Measurements from ENCODE around the gene TEX38. TPM values are rescaled to one million over a fixed set of nuclear protein-coding genes. Genes with fewer than 3 reads are reported as not detected.

Gene TEX38
- total RNA-seq, 4 donors from 2014 or later, result not detected

DNA sequence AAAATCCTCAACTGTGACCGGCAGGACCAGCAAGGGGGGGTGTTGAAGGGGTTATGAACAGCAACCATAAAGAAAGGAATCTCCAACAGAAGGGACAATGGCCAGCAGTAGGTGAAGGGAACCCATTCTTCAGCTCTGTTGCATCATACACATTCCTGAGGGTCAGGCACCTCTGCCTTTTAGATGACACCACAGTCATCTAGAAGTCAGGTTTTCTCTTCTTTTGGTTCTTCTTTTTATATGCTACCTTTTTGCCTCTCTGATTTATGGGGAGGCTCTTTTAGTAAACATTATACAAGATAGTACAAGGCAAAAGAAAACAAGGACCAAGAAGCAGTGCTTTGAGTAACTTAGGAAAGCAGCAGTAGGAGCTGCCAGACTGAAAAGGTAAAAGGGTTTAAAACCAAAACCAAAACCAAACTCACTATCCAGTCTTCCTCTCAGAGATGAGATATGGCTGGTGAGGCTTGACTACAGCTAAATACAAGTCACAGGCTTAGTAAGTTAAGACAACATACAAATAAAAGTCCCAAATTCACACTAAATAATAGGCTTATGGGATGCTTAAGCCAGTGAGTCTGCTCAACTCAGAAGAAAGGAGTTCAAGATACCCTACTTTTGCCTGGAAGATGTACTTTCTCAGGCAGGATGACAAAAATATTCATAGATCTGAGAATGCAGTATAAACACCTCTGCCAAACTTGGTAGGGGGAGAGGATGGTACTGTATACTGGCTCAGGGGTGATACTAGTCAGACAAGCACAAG, 4.1 kb downstream of the TEX38 start:
- H3K36me3 ChIP-seq, result no peaks in the 10 kb centered on the region
- DNase-seq, result no peak
- no peak overlapping the region for H3K27ac ChIP-seq
- no peaks in the 10 kb centered on the region for H3K4me1 ChIP-seq
- intact Hi-C loops (cut with DNase I; ENCODE audit: low total_unique reads), result no loop called here
- H3K4me3 ChIP-seq, result no peak overlapping the region
- H3K27me3 ChIP-seq, result no peaks in the 10 kb centered on the region
- TF ChIP-seq POLR2A (IDR thresholded peaks at IDR 0.05) (no peak), CTCF (IDR thresholded peaks at IDR 0.05) (no peak)
- no peaks in the 10 kb centered on the region for H3K9me3 ChIP-seq

DNA sequence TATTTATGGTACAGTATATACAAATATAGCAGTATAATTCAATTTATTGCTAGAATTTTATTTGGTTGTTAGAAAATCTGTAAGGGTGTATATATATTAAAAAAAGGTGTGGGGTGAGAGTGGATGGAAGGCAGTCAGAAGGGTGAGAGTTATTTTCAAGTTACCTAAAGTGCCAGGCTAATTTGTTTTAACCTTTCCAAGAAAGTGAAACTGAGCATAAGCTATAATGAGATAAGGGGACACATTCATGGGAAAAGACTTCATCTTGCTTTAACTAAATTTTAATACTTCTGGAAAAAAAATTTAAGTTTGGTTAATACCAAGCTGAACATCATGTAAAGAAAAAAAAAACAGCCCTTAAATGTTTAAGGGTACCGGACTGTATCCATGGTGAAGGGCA, 4.9 kb downstream of the TEX38 start:
- Histone ChIP-seq H3K9me3 (no peaks in the 10 kb centered on the region), H3K36me3 (no peaks in the 10 kb centered on the region), H3K27ac (no peak overlapping the region), H3K27me3 (no peaks in the 10 kb centered on the region), H3K4me3 (no peak overlapping the region), H3K4me1 (no peaks in the 10 kb centered on the region)
- no peak for DNase-seq
- TF ChIP-seq POLR2A (IDR thresholded peaks at IDR 0.05) (no peak), CTCF (IDR thresholded peaks at IDR 0.05) (no peak)
- intact Hi-C loops (cut with DNase I; ENCODE audit: low total_unique reads), result no loop called here

GRCh38 chr1:46677339-46677738, 5.7 kb downstream of the TEX38 start:
- Histone ChIP-seq H3K27ac (no peak overlapping the region), H3K9me3 (no peaks in the 10 kb centered on the region), H3K27me3 (no peaks in the 10 kb centered on the region), H3K36me3 (no peaks in the 10 kb centered on the region), H3K4me3 (no peak overlapping the region), H3K4me1 (no peaks in the 10 kb centered on the region)
- intact Hi-C loops (cut with DNase I; ENCODE audit: low total_unique reads), result no loop called here
- no peak for TF ChIP-seq POLR2A (IDR thresholded peaks at IDR 0.05)
- no peak for TF ChIP-seq CTCF (IDR thresholded peaks at IDR 0.05)
- no peak for DNase-seq

- no peak overlapping the region for H3K4me3 ChIP-seq
- H3K27me3 ChIP-seq, result no peaks in the 10 kb centered on the region
- no peak for TF ChIP-seq CTCF (IDR thresholded peaks at IDR 0.05)
- TF ChIP-seq POLR2A (IDR thresholded peaks at IDR 0.05), result no peak
- DNase-seq, result no peak
- H3K4me1 ChIP-seq, result no peaks in the 10 kb centered on the region
- no peaks in the 10 kb centered on the region for H3K36me3 ChIP-seq
- H3K27ac ChIP-seq, result no peak overlapping the region
- intact Hi-C loops (cut with DNase I; ENCODE audit: low total_unique reads), result no loop called here
- H3K9me3 ChIP-seq, result no peaks in the 10 kb centered on the region
Observed at GRCh38 chr1:46679789-46680573, 8.3 kb downstream of the TEX38 start.
